IMR-90 (cell line): Measurements from ENCODE around the gene FBXW5. TPM values are rescaled to one million over a fixed set of nuclear protein-coding genes. Genes with fewer than 3 reads are reported as not detected.

ENCODE experiments used
- ATAC-seq: fragments of 200-7000 bp; cut with Tn5 transposase; 2 replicates; pipeline ENCODE4 v1.9.1; 2020; ENCODE audit warnings: low read depth, mild to moderate bottlenecking, moderate library complexity
- BruUV-seq: library from RNA; stranded (reverse); fragments of 400-500 nt; replicated peaks from 2 replicates; lab custom pipeline; 2021; lab: Mats Ljungman, UMichigan
- CTCF ChIA-PET: fragments of 300-600 bp; formaldehyde crosslinking; extraction: SDS; loops from one replicate; lab custom pipeline; 2021; ENCODE audit warnings: antibody characterized with exemption; lab: Yijun Ruan, JAX
- POLR2A ChIA-PET: fragments of 300-600 bp; sonication (Branson Sonifier 250); formaldehyde crosslinking; loops from one replicate; lab custom pipeline; 2022; ENCODE audit warnings: antibody characterized with exemption; ENCODE audit not compliant: unreplicated experiment; lab: Charles Lee
- DNase-seq: peaks from one replicate; pipeline ENCODE4 v3.0.0; 2013
- H2AFZ ChIP-seq: replicated peaks from 2 replicates; pipeline ENCODE3; 2013; ENCODE audit warnings: low read length, mild to moderate bottlenecking; ENCODE audit not compliant: poor library complexity
- H2AK5ac ChIP-seq: 2 replicates; pipeline ENCODE4 v1.6.1; 2013; ENCODE audit warnings: low read depth, low read length, inconsistent platforms
- H2AK9ac ChIP-seq: replicated peaks from 2 replicates; pipeline ENCODE3; 2013; ENCODE audit warnings: mild to moderate bottlenecking, low read depth, low read length, moderate library complexity; ENCODE audit not compliant: poor library complexity
- H2BK120ac ChIP-seq: 2 replicates; pipeline ENCODE4 v1.6.1; 2013; ENCODE audit warnings: low read depth, low read length, inconsistent platforms
- H2BK15ac ChIP-seq: 3 replicates; pipeline ENCODE4 v1.6.1; 2013; ENCODE audit warnings: low read depth, low read length, inconsistent platforms
- H2BK20ac ChIP-seq: 2 replicates; pipeline ENCODE4 v1.6.1; 2013; ENCODE audit warnings: low read depth, mild to moderate bottlenecking, inconsistent platforms, low read length, moderate library complexity
- H2BK5ac ChIP-seq: 2 replicates; pipeline ENCODE4 v1.6.1; 2013; ENCODE audit warnings: mild to moderate bottlenecking, low read depth, low read length, inconsistent platforms; ENCODE audit not compliant: poor library complexity, severe bottlenecking
- H3K14ac ChIP-seq: replicated peaks from 2 replicates; pipeline ENCODE4 v1.6.1; 2013; ENCODE audit warnings: low read depth, low read length, inconsistent platforms
- H3K18ac ChIP-seq: 2 replicates; pipeline ENCODE4 v1.6.1; 2013; ENCODE audit warnings: low read depth, low read length, control low read depth
- H3K23ac ChIP-seq: 2 replicates; pipeline ENCODE4 v1.6.1; 2013; ENCODE audit warnings: low read depth, low read length, inconsistent platforms
- H3K27ac ChIP-seq: 2 replicates; pipeline ENCODE4 v1.5.1; 2013; ENCODE audit warnings: mild to moderate bottlenecking, control low read depth, low read length; ENCODE audit not compliant: insufficient read depth
- H3K27me3 ChIP-seq: 2 replicates; pipeline ENCODE4 v1.6.1; 2013; ENCODE audit warnings: low read length; ENCODE audit not compliant: control insufficient read depth, insufficient read depth
- H3K36me3 ChIP-seq: 2 replicates; pipeline ENCODE4 v1.6.1; 2013; ENCODE audit warnings: low read length, mixed read lengths; ENCODE audit not compliant: control insufficient read depth, insufficient read depth
- H3K4ac ChIP-seq: 2 replicates; pipeline ENCODE4 v1.6.1; 2013; ENCODE audit warnings: low read depth, low read length, inconsistent platforms
- H3K4me1 ChIP-seq: 2 replicates; pipeline ENCODE4 v1.6.1; 2013; ENCODE audit warnings: low read length, mixed read lengths; ENCODE audit not compliant: control insufficient read depth, insufficient read depth
- H3K4me2 ChIP-seq: 2 replicates; pipeline ENCODE4 v1.6.1; 2013; ENCODE audit warnings: low read depth, mild to moderate bottlenecking, control low read depth, low read length, moderate library complexity
- H3K4me3 ChIP-seq: 2 replicates; pipeline ENCODE4 v1.5.1; 2013; ENCODE audit warnings: low read depth, mild to moderate bottlenecking, control low read depth, low read length, moderate library complexity; ENCODE audit not compliant: insufficient read depth
- H3K56ac ChIP-seq: 2 replicates; pipeline ENCODE4 v1.6.1; 2013; ENCODE audit warnings: low read length, inconsistent platforms; ENCODE audit not compliant: insufficient read depth; ENCODE audit errors: extremely low read depth
- H3K79me1 ChIP-seq, 2 experiments: 2 replicates each; pipeline ENCODE4 v1.6.1; 2013; ENCODE audit warnings: low read length in 2 of 2, inconsistent platforms in 1 of 2, low read depth in 1 of 2
- H3K9ac ChIP-seq: 2 replicates; pipeline ENCODE4 v1.6.1; 2013; ENCODE audit warnings: low read depth, low read length, control low read depth
- H3K9me1 ChIP-seq: 2 replicates; pipeline ENCODE4 v1.6.1; 2013; ENCODE audit warnings: low read length, inconsistent platforms; ENCODE audit not compliant: insufficient read depth
- H3K9me3 ChIP-seq: 2 replicates; pipeline ENCODE4 v1.6.1; 2013; ENCODE audit warnings: low read length; ENCODE audit not compliant: control insufficient read depth, insufficient read depth
- H4K20me1 ChIP-seq: 2 replicates; pipeline ENCODE4 v1.6.1; 2013; ENCODE audit warnings: low read length, inconsistent platforms; ENCODE audit not compliant: insufficient read depth
- H4K5ac ChIP-seq: 2 replicates; pipeline ENCODE4 v1.6.1; 2013; ENCODE audit warnings: mild to moderate bottlenecking, low read depth, low read length, control low read depth
- H4K8ac ChIP-seq, 2 experiments: 2 replicates each; pipeline ENCODE4 v1.6.1; 2013; ENCODE audit warnings: low read depth in 2 of 2, low read length in 2 of 2, control low read depth in 1 of 2, inconsistent platforms in 1 of 2
- H4K91ac ChIP-seq: 2 replicates; pipeline ENCODE4 v1.6.1; 2013; ENCODE audit warnings: low read depth, low read length, inconsistent platforms; ENCODE audit not compliant: insufficient read depth
- CEBPB ChIP-seq: IDR thresholded peaks from 2 replicates; pipeline ENCODE4 v1.6.1; 2012; ENCODE audit warnings: low read depth, low read length, improper control_type of control experiment
- CHD1 ChIP-seq: IDR thresholded peaks from 2 replicates; pipeline ENCODE4 v1.6.1; 2012; ENCODE audit warnings: low read depth, low read length, improper control_type of control experiment
- ELK1 ChIP-seq: fragments of 150-350 bp; IDR thresholded peaks from 2 replicates; pipeline ENCODE4 v1.6.1; 2016; ENCODE audit warnings: low read depth, mild to moderate bottlenecking, low read length, moderate library complexity, borderline replicate concordance
- FOS ChIP-seq: fragments of 150-350 bp; IDR thresholded peaks from 2 replicates; pipeline ENCODE4 v1.6.1; 2016; ENCODE audit warnings: low read depth, low read length
- MXI1 ChIP-seq: IDR thresholded peaks from 2 replicates; pipeline ENCODE4 v1.6.1; 2012; ENCODE audit warnings: low read depth, mild to moderate bottlenecking, low read length, moderate library complexity, borderline replicate concordance
- NFE2L2 ChIP-seq: fragments of 150-350 bp; IDR thresholded peaks from 2 replicates; pipeline ENCODE4 v1.6.1; 2016; ENCODE audit warnings: low read depth, mild to moderate bottlenecking, low read length
- POLR2A ChIP-seq: IDR thresholded peaks from 2 replicates; pipeline ENCODE4 v1.6.1; 2012; ENCODE audit warnings: mild to moderate bottlenecking, low read depth, low read length
- RAD21 ChIP-seq: IDR thresholded peaks from 2 replicates; pipeline ENCODE4 v1.6.1; 2012; ENCODE audit warnings: low read length, improper control_type of control experiment
- RCOR1 ChIP-seq: IDR thresholded peaks from 2 replicates; pipeline ENCODE4 v1.6.1; 2012; ENCODE audit warnings: mild to moderate bottlenecking, low read length, improper control_type of control experiment; ENCODE audit not compliant: insufficient replicate concordance
- RFX5 ChIP-seq: IDR thresholded peaks from 2 replicates; pipeline ENCODE4 v1.8.0; 2012; ENCODE audit warnings: low read depth, mild to moderate bottlenecking, low read length, moderate library complexity
- WGBS, 2 experiments: methylation state at CpG; one replicate each; pipeline versions ENCODE4 v1.1.5 to v1.1.7; 2013; ENCODE audit warnings: missing lambda C conversion rate in 2 of 2; ENCODE audit not compliant: insufficient read length in 1 of 2; ENCODE audit errors: extremely low coverage in 2 of 2; 5-methylcytosine and 5-hydroxymethylcytosine counted together
- dilution Hi-C: fragments of 300-500 bp; cut with HindIII; formaldehyde crosslinking; loops from one replicate; pipeline ENCODE4 v1.14.3; 2018; ENCODE audit warnings: low sequenced_read_pairs; ENCODE audit not compliant: unreplicated experiment
- in situ Hi-C: fragments of 300-500 bp; cut with MboI; formaldehyde crosslinking; loops from 3 replicates; pipeline ENCODE4 v1.14.3; 2019; ENCODE audit warnings: low sequenced_read_pairs, inconsistent platforms, mixed read lengths
- intact Hi-C: fragments of 100-400 bp; cut with micrococcal nuclease; formaldehyde crosslinking; loops from 2 replicates; pipeline ENCODE4 v1.10.0; 2022
- polyA plus RNA-seq, 3 experiments: library from polyadenylated mRNA; depleted of rRNA; stranded (reverse); fragments of >200 nt; gene quantifications; 2 replicates each; pipeline ENCODE4 v1.2.3, GENCODE V29; 2012; ENCODE audit warnings: low replicate concordance in 1 of 3
- total RNA-seq: library from RNA; depleted of rRNA; stranded (reverse); fragments of >200 nt; gene quantifications from 2 replicates; pipeline ENCODE4 v1.2.3, GENCODE V29; 2012
- TF ChIP-seq, protein P1 (sequence below): conservative IDR thresholded peaks from 2 replicates; pipeline ENCODE4 v1.5.1; 2012; ENCODE audit warnings: mild to moderate bottlenecking, low read depth, low read length, improper control_type of control experiment

FBXW5 gene
- total and polyA plus RNA-seq, 2 of the 4 experiments (the other 2 are of a cell fraction): 65.1 to 80.2 TPM

DNA sequence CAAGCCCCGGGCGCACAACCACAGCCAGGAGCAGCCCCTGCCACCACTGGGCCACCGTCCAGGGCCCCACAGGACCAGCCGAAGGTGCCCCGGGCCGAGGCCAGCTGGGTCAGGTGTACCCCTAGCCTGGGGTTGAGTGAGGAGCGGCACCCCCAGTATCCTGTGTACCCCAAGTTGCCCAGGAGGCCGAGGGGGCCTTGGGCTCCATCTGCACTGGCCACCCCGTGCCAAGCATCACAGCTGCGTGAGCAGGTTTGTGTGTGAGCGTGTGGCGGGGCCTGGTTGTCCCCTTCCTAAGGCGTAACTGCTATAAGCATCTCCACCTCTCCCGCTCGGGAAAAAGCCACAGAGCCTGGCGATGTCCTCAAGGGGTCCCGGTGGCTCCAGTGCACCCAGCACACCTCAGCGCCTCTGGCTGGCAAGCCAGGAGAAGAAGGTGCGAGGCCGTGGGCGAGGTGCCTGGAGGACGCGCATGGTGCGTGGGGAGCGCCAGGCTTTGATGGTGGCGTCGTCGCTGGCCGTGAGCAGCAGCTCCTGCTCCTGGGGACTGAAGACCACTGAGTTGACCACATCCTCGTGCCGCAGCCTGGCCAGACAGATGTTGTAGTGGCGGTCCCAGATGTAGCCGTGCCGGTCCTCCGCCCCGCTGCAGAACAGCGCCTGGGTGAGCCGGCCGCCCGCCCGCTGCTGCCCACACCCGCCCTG is 3.9 kb downstream of the FBXW5 start (continued):
- TF ChIP-seq, protein P1, sequence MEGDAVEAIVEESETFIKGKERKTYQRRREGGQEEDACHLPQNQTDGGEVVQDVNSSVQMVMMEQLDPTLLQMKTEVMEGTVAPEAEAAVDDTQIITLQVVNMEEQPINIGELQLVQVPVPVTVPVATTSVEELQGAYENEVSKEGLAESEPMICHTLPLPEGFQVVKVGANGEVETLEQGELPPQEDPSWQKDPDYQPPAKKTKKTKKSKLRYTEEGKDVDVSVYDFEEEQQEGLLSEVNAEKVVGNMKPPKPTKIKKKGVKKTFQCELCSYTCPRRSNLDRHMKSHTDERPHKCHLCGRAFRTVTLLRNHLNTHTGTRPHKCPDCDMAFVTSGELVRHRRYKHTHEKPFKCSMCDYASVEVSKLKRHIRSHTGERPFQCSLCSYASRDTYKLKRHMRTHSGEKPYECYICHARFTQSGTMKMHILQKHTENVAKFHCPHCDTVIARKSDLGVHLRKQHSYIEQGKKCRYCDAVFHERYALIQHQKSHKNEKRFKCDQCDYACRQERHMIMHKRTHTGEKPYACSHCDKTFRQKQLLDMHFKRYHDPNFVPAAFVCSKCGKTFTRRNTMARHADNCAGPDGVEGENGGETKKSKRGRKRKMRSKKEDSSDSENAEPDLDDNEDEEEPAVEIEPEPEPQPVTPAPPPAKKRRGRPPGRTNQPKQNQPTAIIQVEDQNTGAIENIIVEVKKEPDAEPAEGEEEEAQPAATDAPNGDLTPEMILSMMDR: no peak

GRCh38 chr9:136939996-136940525 is 4.5 kb downstream of the FBXW5 start:
- intact Hi-C loops: no loop called here
- Histone ChIP-seq H3K9me1 (peaks cover 7% of the 10 kb centered on the region), H3K4me2 (no peak overlapping the region), H3K4me3 (no peak overlapping the region), H2AK5ac (no peak overlapping the region), H3K27me3 (no peaks in the 10 kb centered on the region), H2AFZ (no peak overlapping the region), H4K20me1 (peaks cover 22% of the 10 kb centered on the region), H3K18ac (no peak overlapping the region), H3K56ac (no peak overlapping the region), H2BK15ac (no peak overlapping the region), H3K4ac (no peak overlapping the region), H3K14ac (no peak overlapping the region), H2BK120ac (no peak overlapping the region), H3K36me3 (peaks cover 48% of the 10 kb centered on the region), H3K9me3 (no peaks in the 10 kb centered on the region), H3K27ac (no peak overlapping the region), H2AK9ac (no peak overlapping the region), H3K9ac (no peak overlapping the region), H4K8ac (no peak overlapping the region), H4K5ac (no peak overlapping the region), H2BK20ac (no peak overlapping the region), H3K79me1 (peaks cover 8 to 47% of the 10 kb centered on the region in 2 experiments), H3K23ac (no peak overlapping the region), H4K91ac (no peak overlapping the region), H3K4me1 (peaks cover 4% of the 10 kb centered on the region), H2BK5ac (no peak overlapping the region)
- DNase-seq (no peak), ATAC-seq (no peak)
- no TSS peak for BruUV-seq
- ChIA-PET CTCF (no interaction called here), POLR2A (no interaction called here)
- in situ Hi-C loops: no loop called here
- WGBS, 2 experiments: 89% methylated on average over 15 of the region's 16 CpGs; no CpG with 5 or more reads in 1 of the 2 experiments
- dilution Hi-C loops: no loop called here
- no peak for TF ChIP-seq CEBPB
- no peak for TF ChIP-seq NFE2L2
- TF ChIP-seq RCOR1: no peak
- TF ChIP-seq ELK1: no peak
- TF ChIP-seq POLR2A: no peak
- TF ChIP-seq MXI1: no peak
- TF ChIP-seq CHD1: no peak
- TF ChIP-seq FOS: no peak
- TF ChIP-seq RAD21: no peak
- TF ChIP-seq RFX5: no peak
- TF ChIP-seq, protein P1: no peak
